HUES64 (cell line): Measurements from ENCODE around the gene SUSD2.

Experiments
- H3K27ac ChIP-seq: 2 replicates; pipeline ENCODE4 v1.7.0; 2013; ENCODE audit warnings: low read depth, low read length, inconsistent platforms
- H3K27me3 ChIP-seq: 2 replicates; pipeline ENCODE4 v1.6.1; 2013; ENCODE audit warnings: mild to moderate bottlenecking, low read length; ENCODE audit not compliant: insufficient read depth
- H3K36me3 ChIP-seq: 2 replicates; pipeline ENCODE4 v1.6.1; 2013; ENCODE audit warnings: mild to moderate bottlenecking, low read length; ENCODE audit not compliant: insufficient read depth
- H3K4me1 ChIP-seq: 2 replicates; pipeline ENCODE4 v1.6.1; 2013; ENCODE audit warnings: mild to moderate bottlenecking, low read length, moderate library complexity; ENCODE audit not compliant: insufficient read depth
- H3K4me3 ChIP-seq: 2 replicates; pipeline ENCODE4 v1.5.1; 2013; ENCODE audit warnings: mild to moderate bottlenecking, low read length, moderate library complexity
- H3K9ac ChIP-seq: 2 replicates; pipeline ENCODE4 v1.6.1; 2013; ENCODE audit warnings: mild to moderate bottlenecking, low read depth, low read length
- H3K9me3 ChIP-seq: 2 replicates; pipeline ENCODE4 v1.6.1; 2013; ENCODE audit warnings: low read depth, low read length; ENCODE audit not compliant: insufficient read depth
- WGBS: fragments of 150-250, 120-280 bp; methylation state at CpG from one replicate; pipeline ENCODE4 v1.1.7; 2013; ENCODE audit warnings: missing lambda C conversion rate; 5-methylcytosine and 5-hydroxymethylcytosine counted together

Gene SUSD2

GRCh38 chr22:24142831-24143230 lies 38.5 kb upstream of the SUSD2 start:
- peaks cover 20% of the 10 kb centered on the region for H3K4me1 ChIP-seq
- no peaks in the 10 kb centered on the region for H3K27me3 ChIP-seq
- no peak overlapping the region for H3K4me3 ChIP-seq
- peaks cover 18% of the 10 kb centered on the region for H3K36me3 ChIP-seq
- H3K9ac ChIP-seq: no peak overlapping the region
- WGBS: 94% methylated on average over 3 of the region's 3 CpGs
- no peaks in the 10 kb centered on the region for H3K9me3 ChIP-seq
- no peak overlapping the region for H3K27ac ChIP-seq

DNA sequence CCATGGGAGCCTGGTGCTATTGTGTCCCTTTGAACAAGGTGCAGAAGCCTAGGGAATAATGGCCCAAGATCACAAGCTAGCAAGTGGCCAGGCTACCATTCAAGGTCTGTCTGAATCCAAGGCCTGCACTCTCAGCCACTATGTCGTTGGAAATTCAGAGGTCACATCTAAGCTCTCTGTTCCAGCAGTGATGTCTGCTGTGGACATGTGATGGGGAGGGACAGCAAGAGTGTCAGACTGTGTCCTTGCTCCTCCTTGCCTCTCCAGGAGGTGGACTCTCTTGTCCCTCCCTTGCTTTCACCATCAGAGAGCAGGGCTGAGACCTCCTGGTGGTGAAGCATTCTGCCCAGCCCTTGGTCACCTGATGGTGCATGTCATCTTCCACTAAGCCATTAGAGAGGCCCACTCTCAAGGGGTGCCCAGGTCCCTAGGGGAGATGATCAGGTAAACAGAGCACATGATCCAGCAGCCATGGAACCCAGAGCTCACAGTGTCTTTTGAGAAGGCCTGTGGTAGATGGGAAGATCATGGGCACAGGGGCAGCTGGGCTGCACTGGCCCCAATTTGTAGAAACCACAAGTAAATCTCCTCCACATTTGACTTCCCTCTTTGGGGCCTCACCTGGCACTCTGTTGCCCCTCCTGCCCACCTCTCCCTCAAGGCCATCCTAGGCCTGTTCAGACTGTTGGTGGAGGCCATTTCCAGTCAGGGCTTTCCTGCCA lies 37.1 kb upstream of the SUSD2 start:
- Histone ChIP-seq H3K9ac (no peak overlapping the region), H3K27me3 (no peaks in the 10 kb centered on the region), H3K36me3 (peaks cover 9% of the 10 kb centered on the region; the same call in 1 of the 2 replicates), H3K4me3 (no peak overlapping the region), H3K27ac (no peak overlapping the region), H3K4me1 (peaks cover 20% of the 10 kb centered on the region), H3K9me3 (no peaks in the 10 kb centered on the region)
- 95% methylated on average over 1 of the region's 1 CpG for WGBS

GRCh38 chr22:24144778-24145085 lies 36.6 kb upstream of the SUSD2 start:
- Histone ChIP-seq H3K9ac (no peak overlapping the region), H3K4me1 (peaks cover 20% of the 10 kb centered on the region), H3K4me3 (no peak overlapping the region), H3K9me3 (no peaks in the 10 kb centered on the region), H3K27me3 (no peaks in the 10 kb centered on the region), H3K36me3 (peaks cover 6% of the 10 kb centered on the region; the same call in 1 of the 2 replicates), H3K27ac (no peak overlapping the region)
- WGBS: 87% methylated on average over 2 of the region's 2 CpGs

DNA sequence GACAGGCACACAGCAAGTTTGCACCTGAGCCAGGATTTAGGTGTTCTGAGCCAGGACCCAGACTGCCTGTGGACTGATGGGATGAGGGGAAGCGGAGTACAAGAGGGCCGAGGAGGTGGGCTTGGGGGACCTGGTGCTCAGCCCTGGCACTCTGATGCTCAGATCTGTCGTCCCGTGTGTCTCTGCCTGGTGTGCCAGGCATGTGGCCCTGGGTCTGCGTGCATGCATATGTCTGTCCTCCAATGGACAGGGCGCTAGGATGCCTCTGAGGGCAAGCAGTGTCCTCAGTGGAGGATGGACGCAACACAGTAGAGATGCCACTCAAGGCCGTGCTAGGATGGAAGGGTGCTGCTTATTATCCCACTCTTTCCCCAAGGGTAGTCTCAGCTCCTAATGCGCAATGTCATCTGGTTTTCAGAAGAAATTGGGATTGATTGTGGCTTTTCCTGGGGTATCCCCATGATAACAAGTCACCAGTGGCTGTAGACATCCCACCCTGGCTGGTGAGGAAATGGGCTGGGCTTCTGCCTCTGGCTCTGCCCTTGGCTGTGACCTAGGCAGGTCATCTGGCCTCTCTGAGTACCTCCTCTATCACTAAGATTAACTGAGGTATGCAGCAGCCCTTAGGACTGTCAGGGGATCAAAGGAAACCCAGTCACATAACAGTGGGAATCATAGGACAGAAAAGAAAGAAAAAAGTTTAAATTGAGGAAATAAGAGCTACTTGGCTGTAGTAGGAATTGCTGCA lies 35.7 kb upstream of the SUSD2 start:
- Histone ChIP-seq H3K4me1 (peaks cover 20% of the 10 kb centered on the region), H3K9me3 (no peaks in the 10 kb centered on the region), H3K27ac (peak overlapping the region; percentile 37; the same call in 1 of the 2 replicates), H3K9ac (0 out of 2 replicates have a peak overlapping the region, but pooled peaks have one; percentile 20), H3K4me3 (no peak overlapping the region), H3K36me3 (peaks cover 6% of the 10 kb centered on the region; the same call in 1 of the 2 replicates), H3K27me3 (no peaks in the 10 kb centered on the region)
- 93% methylated on average over 9 of the region's 9 CpGs for WGBS

DNA sequence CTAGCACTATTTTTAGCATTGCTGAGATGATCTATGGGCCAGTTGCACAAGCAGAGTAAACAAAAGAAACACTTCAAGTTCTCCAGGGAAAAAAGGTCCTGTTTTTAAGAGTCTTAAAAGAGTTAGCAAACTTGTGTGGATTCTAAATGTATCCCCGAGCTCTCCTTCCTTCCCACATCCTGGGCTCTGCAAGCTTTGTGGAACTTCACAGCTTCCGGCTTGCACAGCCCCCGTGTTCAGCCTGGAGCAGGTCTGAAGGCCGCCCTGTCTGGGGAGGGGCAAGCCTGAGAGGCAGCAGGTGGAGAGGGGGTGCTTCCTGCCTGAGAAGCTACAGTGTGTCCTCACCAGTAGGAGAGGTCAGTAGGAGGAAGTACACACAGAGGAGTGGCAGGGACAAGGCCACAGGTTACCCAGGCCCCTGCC lies 35.1 kb upstream of the SUSD2 start:
- Histone ChIP-seq H3K36me3 (peaks cover 6% of the 10 kb centered on the region; the same call in 1 of the 2 replicates), H3K9ac (0 out of 2 replicates have a peak overlapping the region, but pooled peaks have one; percentile 20), H3K27me3 (no peaks in the 10 kb centered on the region), H3K9me3 (no peaks in the 10 kb centered on the region), H3K4me3 (no peak overlapping the region), H3K4me1 (peaks cover 20% of the 10 kb centered on the region), H3K27ac (peak overlapping the region; percentile 37; the same call in 1 of the 2 replicates)
- WGBS: 38% methylated on average over 4 of the region's 4 CpGs

DNA sequence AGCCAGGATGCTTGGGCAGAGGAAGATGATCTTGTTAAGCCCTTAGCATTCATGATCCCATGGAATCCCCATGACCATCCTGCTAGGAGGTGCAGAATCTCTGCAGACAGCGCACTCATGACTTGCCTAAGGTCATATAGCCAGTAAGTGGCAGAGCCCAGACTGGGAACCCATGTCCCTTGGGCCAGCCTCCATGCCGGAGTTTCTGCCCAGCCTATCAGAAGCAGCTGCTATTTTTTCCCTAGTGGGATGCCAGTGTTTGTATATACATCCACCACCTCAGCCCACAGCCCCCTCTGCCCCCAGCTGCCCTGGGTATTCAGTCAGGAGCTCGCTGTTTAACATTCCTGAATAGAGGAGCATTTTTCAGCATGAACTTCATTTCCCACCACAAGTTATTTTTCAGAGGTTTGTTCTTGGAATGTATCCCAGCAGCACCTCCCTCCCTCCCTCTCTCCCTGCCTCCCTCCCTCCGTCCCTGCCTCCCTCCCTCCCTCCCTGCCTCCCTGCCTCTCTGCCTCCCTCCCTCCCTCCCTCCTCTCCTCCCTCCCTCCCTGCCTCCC lies 34.4 kb upstream of the SUSD2 start:
- Histone ChIP-seq H3K4me3 (no peak overlapping the region), H3K27me3 (no peaks in the 10 kb centered on the region), H3K9ac (no peak overlapping the region), H3K9me3 (no peaks in the 10 kb centered on the region), H3K36me3 (peaks cover 6% of the 10 kb centered on the region; the same call in 1 of the 2 replicates), H3K4me1 (peaks cover 20% of the 10 kb centered on the region), H3K27ac (peak overlapping the region; percentile 5; the same call in 1 of the 2 replicates)
- 83% methylated on average over 3 of the region's 4 CpGs for WGBS

DNA sequence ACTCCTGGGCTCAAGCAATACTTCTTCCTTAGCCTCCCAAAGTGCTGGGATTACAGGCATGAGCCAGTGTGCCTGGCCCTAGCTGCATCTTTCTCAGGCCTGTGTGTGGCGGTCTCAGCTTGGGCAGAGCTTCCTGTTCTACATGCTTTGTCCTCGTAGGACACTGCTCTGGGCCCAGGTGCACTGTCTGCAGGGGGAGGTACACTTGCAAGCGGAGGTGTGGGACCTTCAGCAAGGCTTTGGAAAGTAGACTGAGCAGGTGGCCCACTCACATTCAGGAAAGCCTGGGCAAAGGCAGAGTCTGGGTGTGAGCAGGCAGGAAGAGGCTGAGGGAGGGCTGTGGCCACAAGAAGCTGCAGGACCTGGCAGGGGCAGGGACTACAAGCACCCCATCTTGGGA lies 33.6 kb upstream of the SUSD2 start:
- Histone ChIP-seq H3K9me3 (no peaks in the 10 kb centered on the region), H3K36me3 (peaks cover 6% of the 10 kb centered on the region; the same call in 1 of the 2 replicates), H3K4me3 (no peak overlapping the region), H3K27ac (no peak overlapping the region), H3K27me3 (no peaks in the 10 kb centered on the region), H3K9ac (no peak overlapping the region), H3K4me1 (peaks cover 20% of the 10 kb centered on the region)
- WGBS: 93% methylated on average over 3 of the region's 3 CpGs

- H3K36me3 ChIP-seq: peaks cover 6% of the 10 kb centered on the region; the same call in 1 of the 2 replicates
- no peak overlapping the region for H3K27ac ChIP-seq
- WGBS: 90% methylated on average over 5 of the region's 5 CpGs
- H3K9ac ChIP-seq: no peak overlapping the region
- H3K27me3 ChIP-seq: no peaks in the 10 kb centered on the region
- peaks cover 20% of the 10 kb centered on the region for H3K4me1 ChIP-seq
- H3K4me3 ChIP-seq: no peak overlapping the region
- H3K9me3 ChIP-seq: no peaks in the 10 kb centered on the region
These were observed 32.8 kb upstream of the SUSD2 start for GRCh38 chr22:24148266-24149197.

DNA sequence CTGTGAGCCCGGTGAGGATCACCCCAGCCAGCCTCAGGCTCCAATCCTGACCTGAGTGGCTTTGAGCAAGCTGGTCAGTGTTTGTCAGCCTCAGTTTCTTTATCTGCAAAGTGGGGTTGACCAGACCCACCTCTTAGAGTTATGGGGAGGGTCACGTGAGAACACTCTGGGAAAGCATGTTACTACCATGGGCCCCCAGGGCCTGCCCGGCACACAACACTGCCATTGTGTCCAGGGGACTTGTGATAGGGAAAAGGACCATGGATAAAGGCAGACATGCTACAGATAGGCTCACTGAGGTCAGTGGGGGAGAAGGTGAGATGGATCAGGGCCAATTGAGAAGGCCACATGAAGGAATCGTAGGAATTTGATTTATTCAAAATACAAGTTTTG lies 32.1 kb upstream of the SUSD2 start:
- Histone ChIP-seq H3K27me3 (no peaks in the 10 kb centered on the region), H3K36me3 (peaks cover 6% of the 10 kb centered on the region; the same call in 1 of the 2 replicates), H3K4me3 (no peak overlapping the region), H3K4me1 (peaks cover 20% of the 10 kb centered on the region), H3K9ac (no peak overlapping the region), H3K27ac (no peak overlapping the region), H3K9me3 (no peaks in the 10 kb centered on the region)
- 81% methylated on average over 4 of the region's 4 CpGs for WGBS

DNA sequence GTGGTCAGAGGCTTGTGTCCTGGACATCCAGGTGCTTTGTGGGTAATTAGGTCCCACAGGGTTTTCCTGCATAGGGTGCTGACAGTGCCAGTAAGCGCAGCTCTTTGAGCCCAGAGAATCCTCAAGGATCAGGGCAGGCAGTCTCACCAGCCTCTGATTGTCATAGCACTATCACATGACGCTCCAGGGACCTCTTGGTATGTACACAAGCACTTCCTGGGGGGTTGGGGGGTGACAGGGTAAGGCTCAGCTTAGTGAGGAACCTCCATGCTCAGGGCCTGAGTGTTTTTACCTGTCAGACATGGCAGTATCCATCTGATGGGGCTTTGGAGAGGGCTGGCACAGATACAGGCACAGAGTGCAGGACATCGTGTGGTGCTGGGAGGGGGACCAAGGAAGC lies 27.9 kb upstream of the SUSD2 start:
- H3K9ac ChIP-seq: no peak overlapping the region
- H3K4me3 ChIP-seq: no peak overlapping the region
- peaks cover 10% of the 10 kb centered on the region; the same call in 1 of the 2 replicates for H3K4me1 ChIP-seq
- H3K27me3 ChIP-seq: peaks cover 9% of the 10 kb centered on the region; the same call in 1 of the 2 replicates
- WGBS: 90% methylated on average over 3 of the region's 3 CpGs
- no peaks in the 10 kb centered on the region for H3K9me3 ChIP-seq
- H3K36me3 ChIP-seq: peaks cover 4% of the 10 kb centered on the region; the same call in 1 of the 2 replicates
- H3K27ac ChIP-seq: no peak overlapping the region
